Effector CD4-positive, alpha-beta T cell (primary cell): ENCODE measurements around the gene CPEB1. TPM values are rescaled to one million over a fixed set of nuclear protein-coding genes. Genes with fewer than 3 reads are reported as not detected.

Experiments
- DNase-seq: peaks from one replicate; pipeline ENCODE4 v3.0.0-alpha.2; 2020
- total RNA-seq: gene quantifications from one replicate; lab custom pipeline; 2026; lab: John Stamatoyannopoulos, UW

The CPEB1 gene
- total RNA-seq = not detected

GRCh38 chr15:82647045-82647834 lies at the start of gene CPEB1:
TSS of gene CPEB1 (minus strand) at chr15:82647363. CDS start at chr15:82628459, 18,904 bp downstream.
- DNase-seq = no peak

- DNase-seq = no peak
Measured at GRCh38 chr15:82692171-82692570, 45.0 kb upstream of the CPEB1 start.

- DNase-seq = no peak
Measured at GRCh38 chr15:82689147-82689546, 42.0 kb upstream of the CPEB1 start.

- no peak for DNase-seq
Measured at GRCh38 chr15:82688691-82689090, 41.5 kb upstream of the CPEB1 start.

- no peak for DNase-seq
Measured at GRCh38 chr15:82681371-82681770, 34.2 kb upstream of the CPEB1 start.

- peak; percentile 69 for DNase-seq
Measured at GRCh38 chr15:82680200-82681102, 33.3 kb upstream of the CPEB1 start.

GRCh38 chr15:82679626-82680199 lies 32.5 kb upstream of the CPEB1 start:
- no peak for DNase-seq

- DNase-seq = no peak
Measured at GRCh38 chr15:82677720-82678323, 30.7 kb upstream of the CPEB1 start.

- no peak for DNase-seq
Measured at GRCh38 chr15:82674873-82675272, 27.7 kb upstream of the CPEB1 start.

- DNase-seq = no peak
Measured at GRCh38 chr15:82670699-82671098, 23.5 kb upstream of the CPEB1 start.

- DNase-seq = no peak
Measured at GRCh38 chr15:82666606-82667005, 19.4 kb upstream of the CPEB1 start.

GRCh38 chr15:82664021-82664420 lies 16.9 kb upstream of the CPEB1 start:
- DNase-seq = no peak

GRCh38 chr15:82663186-82663600 lies 16.0 kb upstream of the CPEB1 start:
- DNase-seq = peak; percentile 34

GRCh38 chr15:82662641-82663040 lies 15.5 kb upstream of the CPEB1 start:
- DNase-seq = no peak

- no peak for DNase-seq
Measured at GRCh38 chr15:82660378-82660777, 13.2 kb upstream of the CPEB1 start.

GRCh38 chr15:82656641-82657266 lies 9.6 kb upstream of the CPEB1 start:
- DNase-seq = no peak

- DNase-seq = no peak
Measured at GRCh38 chr15:82655606-82656005, 8.4 kb upstream of the CPEB1 start.

- no peak for DNase-seq
Measured at GRCh38 chr15:82653483-82654168, 6.5 kb upstream of the CPEB1 start.

GRCh38 chr15:82651708-82652107 lies 4.5 kb upstream of the CPEB1 start:
- no peak for DNase-seq

GRCh38 chr15:82650046-82650670 lies 3.0 kb upstream of the CPEB1 start:
- no peak for DNase-seq
